ENCODE data around the gene MFN1. TPM values are rescaled to one million over a fixed set of nuclear protein-coding genes. Genes with fewer than 3 reads are reported as not detected.
"Not testable (repeated sequence)": the region's sequence is repeated elsewhere in the genome, so short reads cannot be mapped to it uniquely, and the experiment has no call there.

MFN1 gene
- total RNA-seq, 4 donors from 2014 or later, result 43.3 to 45.7 (median 44.6) TPM

DNA sequence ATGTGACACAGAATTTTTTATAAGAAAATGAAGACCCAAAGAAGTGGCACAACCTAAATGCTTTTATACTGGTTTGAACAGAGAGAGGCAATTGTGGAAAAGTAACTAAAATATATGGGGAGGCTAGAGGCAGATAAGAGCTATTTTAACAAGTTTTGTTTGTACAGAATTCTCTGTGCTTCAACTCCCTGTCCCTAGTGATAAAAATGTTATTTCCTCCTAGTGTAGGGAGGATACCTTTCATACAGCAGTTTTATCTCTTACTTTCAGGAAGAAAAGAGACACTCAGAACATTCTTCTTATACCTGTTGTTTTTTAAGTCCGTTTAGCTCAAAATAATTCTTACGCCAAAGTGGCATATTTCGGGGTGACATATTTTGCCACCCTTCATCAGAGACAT lies 45.9 kb upstream of the MFN1 start:
- 64 to 65% methylated on average over 3 of the region's 3 CpGs for WGBS, 2 donors
- intact Hi-C loops (cut with DNase I), result no loop called here
- DNase-seq, result no peak
- Histone ChIP-seq H3K9me3 (no peaks in the 10 kb centered on the region), H3K27me3 (no peaks in the 10 kb centered on the region), H3K4me3 (replicated peaks in 1 of 3) (no peak overlapping the region), H3K27ac (no peak overlapping the region), H3K36me3 (no peaks in the 10 kb centered on the region), H3K4me1 (no peaks in the 10 kb centered on the region)
- TF ChIP-seq CTCF (IDR thresholded peaks at IDR 0.05), result no peak

- no peaks in the 10 kb centered on the region for H3K9me3 ChIP-seq
- no peak overlapping the region for H3K27ac ChIP-seq
- WGBS, 2 donors, result 79 to 86% methylated on average over 7 of the region's 7 CpGs
- H3K4me3 ChIP-seq (replicated peaks in 1 of 3), result no peak overlapping the region
- no peaks in the 10 kb centered on the region for H3K27me3 ChIP-seq
- intact Hi-C loops (cut with DNase I), result no loop called here
- no peak for DNase-seq
- TF ChIP-seq CTCF (IDR thresholded peaks at IDR 0.05) (no peak), POLR2A (IDR thresholded peaks at IDR 0.05) (no peak)
- H3K4me1 ChIP-seq, result no peaks in the 10 kb centered on the region
- no peaks in the 10 kb centered on the region for H3K36me3 ChIP-seq
Observed at GRCh38 chr3:179302111-179302510, 45.4 kb upstream of the MFN1 start.

GRCh38 chr3:179304605-179305004 lies 42.9 kb upstream of the MFN1 start:
- Histone ChIP-seq H3K9me3 (no peaks in the 10 kb centered on the region), H3K27ac (no peak overlapping the region), H3K4me3 (replicated peaks in 1 of 3) (no peak overlapping the region), H3K4me1 (no peaks in the 10 kb centered on the region), H3K36me3 (no peaks in the 10 kb centered on the region), H3K27me3 (no peaks in the 10 kb centered on the region)
- 12 to 13% methylated on average over 2 of the region's 2 CpGs for WGBS, 2 donors
- intact Hi-C loops (cut with DNase I), result no loop called here
- TF ChIP-seq CTCF (IDR thresholded peaks at IDR 0.05) (no peak), POLR2A (IDR thresholded peaks at IDR 0.05) (no peak)
- DNase-seq, result no peak

- H3K36me3 ChIP-seq; DNase-seq; H3K9me3 ChIP-seq; H3K4me1 ChIP-seq; H3K27me3 ChIP-seq; H3K27ac ChIP-seq; H3K4me3 ChIP-seq (replicated peaks in 1 of 3); intact Hi-C loops (cut with DNase I): not testable (repeated sequence)
- WGBS, 2 donors, result 54 to 58% methylated on average over 2 of the region's 2 CpGs
Observed at GRCh38 chr3:179307362-179307761, 40.1 kb upstream of the MFN1 start.

DNA sequence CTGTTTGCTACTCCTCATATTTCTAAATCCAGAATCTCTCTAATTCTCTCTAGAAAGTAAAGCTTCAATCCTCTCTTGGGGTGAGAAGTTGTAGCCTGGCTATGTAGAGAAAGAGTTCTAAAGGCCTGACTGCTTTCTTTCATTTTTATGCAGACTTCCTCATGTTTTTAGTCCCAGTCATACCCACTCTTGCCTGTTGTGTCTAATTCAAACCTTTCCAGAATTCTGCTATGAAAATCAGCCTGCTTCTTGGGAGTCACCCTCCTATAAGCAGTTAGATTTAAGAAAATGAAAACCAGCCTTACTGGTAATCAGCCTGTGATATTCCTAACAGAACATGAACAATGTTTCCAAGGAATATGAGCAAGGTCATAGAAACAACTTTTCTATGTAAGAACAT lies 39.5 kb upstream of the MFN1 start:
- H3K9me3 ChIP-seq, result no peaks in the 10 kb centered on the region
- no peak overlapping the region for H3K27ac ChIP-seq
- no peaks in the 10 kb centered on the region for H3K36me3 ChIP-seq
- intact Hi-C loops (cut with DNase I), result no loop called here
- no peak for TF ChIP-seq CTCF (IDR thresholded peaks at IDR 0.05)
- TF ChIP-seq POLR2A (IDR thresholded peaks at IDR 0.05), result no peak
- DNase-seq, result no peak
- H3K4me3 ChIP-seq (replicated peaks in 1 of 3), result no peak overlapping the region
- no peaks in the 10 kb centered on the region for H3K4me1 ChIP-seq
- no peaks in the 10 kb centered on the region for H3K27me3 ChIP-seq
